ENCODE measurements around the gene CCT4.
"Not testable (repeated sequence)": the region's sequence is repeated elsewhere in the genome, so short reads cannot be mapped to it uniquely, and the experiment has no call there.

CCT4 gene

GRCh38 chr2:61882850-61883249 lies 5.6 kb downstream of the CCT4 start:
- DNase-seq (ENCODE audit: extremely low read depth in 1 of 2, low read depth in 1 of 2), result no peak

DNA sequence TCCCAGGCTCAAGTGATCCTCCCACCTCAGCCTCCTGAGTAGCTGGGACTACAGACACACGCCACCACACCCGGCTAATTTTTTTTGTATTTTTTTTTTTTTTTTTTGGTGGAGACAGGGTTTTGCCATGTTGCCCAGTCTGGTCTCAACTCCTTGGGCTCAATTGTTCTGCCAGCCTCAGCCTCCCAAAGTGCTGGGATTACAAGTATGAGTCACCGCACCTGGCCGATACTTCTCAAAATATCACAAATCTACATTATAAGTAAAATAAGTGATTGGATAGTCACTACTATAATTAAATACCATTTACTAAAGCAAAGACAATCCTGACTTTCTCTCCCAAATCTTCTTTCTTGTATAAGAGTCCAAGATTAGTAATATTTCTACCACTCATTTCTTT lies 9.1 kb downstream of the CCT4 start:
- DNase-seq (ENCODE audit: extremely low read depth in 1 of 2, low read depth in 1 of 2), result not testable (repeated sequence)

GRCh38 chr2:61878761-61879160 lies 9.7 kb downstream of the CCT4 start:
- DNase-seq (ENCODE audit: extremely low read depth in 1 of 2, low read depth in 1 of 2), result no peak

GRCh38 chr2:61877571-61878245 lies 10.7 kb downstream of the CCT4 start:
- no peak for DNase-seq (ENCODE audit: extremely low read depth in 1 of 2, low read depth in 1 of 2)

DNA sequence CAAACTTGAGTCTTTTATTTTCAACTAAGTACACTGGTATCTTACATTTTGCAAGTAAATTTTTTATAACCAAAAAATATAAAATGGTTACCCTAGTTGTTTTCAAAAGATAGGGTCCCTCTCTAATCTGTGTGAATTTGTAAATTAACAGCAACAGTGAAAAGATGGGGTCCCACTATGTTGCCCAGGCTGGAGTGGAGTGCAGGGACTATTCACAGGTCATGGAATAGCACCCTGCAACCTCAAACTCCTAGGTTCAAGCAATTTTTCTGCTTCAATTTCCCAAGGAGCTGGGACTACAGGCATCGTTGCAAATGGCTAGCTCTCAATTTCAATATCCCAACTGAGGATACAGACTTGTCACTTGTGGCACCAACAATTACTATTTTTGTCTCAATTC lies 12.1 kb downstream of the CCT4 start:
- no peak for DNase-seq (ENCODE audit: extremely low read depth in 1 of 2, low read depth in 1 of 2)

DNA sequence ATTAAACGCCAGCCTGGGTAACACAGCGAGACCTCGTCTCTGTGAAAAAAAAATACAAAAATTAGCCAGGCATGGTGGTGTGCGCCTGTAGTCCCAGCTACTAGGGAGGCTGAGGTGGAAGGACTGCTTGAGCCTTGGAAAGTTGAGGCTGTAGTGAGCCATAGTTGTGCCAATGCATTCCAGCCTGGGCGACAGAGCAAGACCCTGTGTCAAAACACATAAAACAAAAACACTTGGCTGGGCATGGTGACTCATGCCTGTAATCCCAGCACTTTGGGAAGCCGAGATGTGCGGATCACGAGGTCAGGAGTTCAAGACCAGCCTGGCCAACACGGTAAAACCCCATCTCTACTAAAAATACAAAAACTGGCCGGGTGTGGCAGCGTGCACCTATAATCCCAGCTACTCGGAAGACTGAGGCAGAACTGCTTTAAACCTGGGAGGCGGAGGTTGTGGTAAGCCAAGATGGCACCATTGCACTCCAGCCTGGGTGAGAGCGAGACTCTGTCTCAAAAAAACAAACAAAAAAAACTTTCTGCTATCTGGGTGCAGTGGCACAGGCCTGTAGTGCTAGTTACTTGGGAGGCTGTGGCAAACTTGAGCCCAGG lies 21.9 kb downstream of the CCT4 start:
- DNase-seq (ENCODE audit: extremely low read depth in 1 of 2, low read depth in 1 of 2), result not testable (repeated sequence)

GRCh38 chr2:61862085-61862484 lies 26.4 kb downstream of the CCT4 start:
- DNase-seq (ENCODE audit: extremely low read depth in 1 of 2, low read depth in 1 of 2), result no peak

GRCh38 chr2:61857224-61857623 lies 31.2 kb downstream of the CCT4 start:
- DNase-seq (ENCODE audit: extremely low read depth in 1 of 2, low read depth in 1 of 2), result no peak

GRCh38 chr2:61855318-61855613 lies 33.2 kb downstream of the CCT4 start:
- DNase-seq (ENCODE audit: extremely low read depth in 1 of 2, low read depth in 1 of 2), result no peak

- peak; percentile 69 to 81 for DNase-seq (ENCODE audit: extremely low read depth in 1 of 2, low read depth in 1 of 2)
Measured at GRCh38 chr2:61854564-61855317, 33.7 kb downstream of the CCT4 start.

DNA sequence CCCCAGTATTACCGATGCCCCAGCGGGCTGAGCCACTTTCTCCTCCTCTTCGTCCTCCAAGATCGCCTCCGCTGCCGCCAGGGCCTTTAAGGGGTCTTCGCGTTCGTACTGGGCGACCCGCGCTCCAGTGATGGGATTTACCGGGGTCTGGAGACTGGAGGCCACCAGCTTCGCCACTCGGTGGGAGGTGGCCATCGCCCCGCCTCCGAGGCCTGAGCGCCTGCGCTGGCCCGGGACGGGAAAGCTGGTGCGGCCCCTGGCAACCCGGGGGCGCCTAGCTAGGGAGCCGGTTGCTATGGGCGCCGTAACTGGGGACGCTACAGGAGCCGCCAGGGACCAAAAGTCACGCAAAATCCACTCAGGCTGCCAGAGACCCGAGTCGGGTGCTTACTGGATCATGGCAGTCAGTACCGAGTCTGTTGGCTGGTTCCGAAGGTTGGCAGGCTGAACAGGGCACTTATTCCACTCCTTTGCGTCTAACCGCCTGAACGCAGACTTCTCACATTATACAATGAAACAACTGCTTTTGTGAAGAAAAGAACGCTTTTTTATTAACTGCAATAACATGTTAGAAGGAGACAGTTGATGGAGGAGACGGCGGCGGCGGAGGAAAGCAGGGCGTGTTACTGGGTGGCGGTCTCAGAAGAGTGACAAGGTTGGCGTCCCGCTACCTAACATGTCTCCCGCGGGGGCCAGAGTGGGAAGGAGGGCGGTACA lies 34.5 kb downstream of the CCT4 start, which contains the start of gene FAM161A:
FAM161A (minus strand) TSS at position 214 of the 717 bp plus-strand sequence; CDS start at position 195, 19 bp downstream.
- DNase-seq (ENCODE audit: extremely low read depth in 1 of 2, low read depth in 1 of 2), result peak; percentile 36 to 64

- no peak for DNase-seq (ENCODE audit: extremely low read depth in 1 of 2, low read depth in 1 of 2)
Measured at GRCh38 chr2:61853086-61853846, 35.2 kb downstream of the CCT4 start.

DNA sequence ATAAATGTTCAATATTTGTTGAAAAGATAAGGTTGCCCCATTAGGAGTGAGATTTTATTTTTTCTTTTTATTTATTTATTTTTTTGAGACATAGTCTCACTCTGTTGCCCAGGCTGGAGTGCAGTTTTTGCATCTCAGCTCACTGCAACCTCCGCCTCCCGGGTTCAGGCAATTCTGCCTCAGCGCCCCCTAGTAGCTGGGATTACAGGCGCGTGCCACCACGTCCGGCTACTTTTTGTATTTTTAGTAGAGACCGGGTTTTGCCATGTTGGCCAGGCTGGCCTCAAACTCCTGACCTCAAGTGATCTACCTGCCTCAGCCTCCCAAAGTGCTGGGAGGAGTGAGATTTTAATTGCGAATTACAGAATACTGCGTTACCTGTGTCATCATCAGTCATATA lies 37.2 kb downstream of the CCT4 start:
- not testable (repeated sequence) for DNase-seq (ENCODE audit: extremely low read depth in 1 of 2, low read depth in 1 of 2)

DNA sequence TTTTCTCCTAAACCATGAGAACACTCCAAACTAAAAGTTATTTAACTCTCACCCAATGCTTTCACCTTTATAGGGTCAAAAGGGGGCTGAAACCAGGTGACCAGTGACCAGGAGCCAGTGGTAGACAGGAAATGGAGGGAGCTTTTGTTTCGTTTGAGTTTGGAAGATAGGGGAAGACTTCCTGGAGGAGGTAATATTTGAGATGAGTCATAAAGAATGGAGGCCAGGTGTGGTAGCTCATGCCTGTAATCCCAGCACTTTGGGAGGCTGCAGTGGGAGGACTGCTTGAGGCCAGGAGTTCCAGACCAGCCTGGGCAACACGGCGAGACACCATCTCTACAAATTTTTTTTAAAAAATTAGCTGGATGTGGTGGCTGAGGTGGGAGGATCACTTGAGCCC lies 43.1 kb downstream of the CCT4 start:
- no peak for DNase-seq (ENCODE audit: extremely low read depth in 1 of 2, low read depth in 1 of 2)

- DNase-seq (ENCODE audit: extremely low read depth in 1 of 2, low read depth in 1 of 2), result no peak
Measured at GRCh38 chr2:61841286-61841685, 47.2 kb downstream of the CCT4 start.

DNA sequence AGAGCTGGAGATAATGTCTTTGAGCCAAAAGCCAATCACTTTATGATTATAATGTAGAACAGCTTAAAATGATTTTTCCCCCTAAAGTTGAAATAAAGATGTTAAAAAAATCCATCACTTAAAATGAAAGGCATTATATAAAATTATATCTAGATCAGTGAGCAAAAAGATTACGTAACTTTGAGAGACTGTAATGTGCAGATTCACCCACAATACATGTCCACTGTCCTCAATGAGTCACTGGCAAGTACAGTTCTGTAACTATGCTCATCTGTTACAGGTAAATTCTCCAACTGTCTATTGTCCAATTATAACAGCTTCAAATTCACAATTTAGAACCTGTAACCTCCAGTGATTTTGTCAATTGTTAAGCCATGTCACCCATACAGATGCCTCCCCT lies 53.6 kb downstream of the CCT4 start:
- no peak for DNase-seq (ENCODE audit: extremely low read depth in 1 of 2, low read depth in 1 of 2)

- DNase-seq (ENCODE audit: extremely low read depth in 1 of 2, low read depth in 1 of 2), result no peak
Measured at GRCh38 chr2:61833971-61834370, 54.5 kb downstream of the CCT4 start.

GRCh38 chr2:61832183-61832841 lies 56.1 kb downstream of the CCT4 start:
- DNase-seq (ENCODE audit: extremely low read depth in 1 of 2, low read depth in 1 of 2), result no peak

DNA sequence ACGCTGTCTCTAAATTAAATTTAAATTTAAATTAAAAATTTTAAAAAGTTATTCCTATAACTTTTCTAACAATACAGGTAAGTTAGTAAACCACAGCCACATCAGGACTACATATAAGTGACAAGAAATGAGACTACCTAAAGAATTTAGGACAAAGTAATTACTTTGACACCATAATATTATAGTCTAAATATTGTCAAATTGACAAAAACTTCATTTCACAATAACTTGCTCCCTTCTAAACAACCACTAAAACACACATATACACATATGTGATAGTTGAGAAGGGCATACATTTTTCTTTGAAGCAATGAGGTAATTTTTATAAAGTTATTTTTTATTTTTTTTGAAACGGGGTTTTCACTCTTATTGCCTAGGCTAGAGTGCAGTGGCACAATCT lies 66.2 kb downstream of the CCT4 start:
- no peak for DNase-seq (ENCODE audit: extremely low read depth in 1 of 2, low read depth in 1 of 2)
